Measurements from ENCODE around the gene ACAA1.

DNA sequence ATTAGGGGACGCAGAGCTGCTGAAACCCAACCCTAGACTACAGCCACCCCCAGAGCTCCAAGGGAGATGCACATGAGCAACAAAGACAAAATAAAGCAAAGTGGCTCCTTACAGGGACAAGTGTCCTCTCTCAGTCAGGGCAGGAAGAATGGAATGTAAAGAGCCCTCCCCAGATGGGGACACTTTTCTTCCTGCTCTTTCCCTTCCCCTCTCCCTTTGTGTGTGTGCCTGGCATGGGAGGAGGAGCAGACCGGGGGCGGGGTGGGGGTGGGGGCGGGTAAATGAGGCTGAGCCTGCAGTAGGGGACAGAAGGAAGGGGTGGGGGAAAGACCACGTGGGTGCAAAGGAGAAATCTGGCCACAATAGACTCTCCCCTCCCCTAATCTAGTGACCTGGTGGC, 37.4 kb downstream of the ACAA1 start:
- TF ChIP-seq, protein P1, sequence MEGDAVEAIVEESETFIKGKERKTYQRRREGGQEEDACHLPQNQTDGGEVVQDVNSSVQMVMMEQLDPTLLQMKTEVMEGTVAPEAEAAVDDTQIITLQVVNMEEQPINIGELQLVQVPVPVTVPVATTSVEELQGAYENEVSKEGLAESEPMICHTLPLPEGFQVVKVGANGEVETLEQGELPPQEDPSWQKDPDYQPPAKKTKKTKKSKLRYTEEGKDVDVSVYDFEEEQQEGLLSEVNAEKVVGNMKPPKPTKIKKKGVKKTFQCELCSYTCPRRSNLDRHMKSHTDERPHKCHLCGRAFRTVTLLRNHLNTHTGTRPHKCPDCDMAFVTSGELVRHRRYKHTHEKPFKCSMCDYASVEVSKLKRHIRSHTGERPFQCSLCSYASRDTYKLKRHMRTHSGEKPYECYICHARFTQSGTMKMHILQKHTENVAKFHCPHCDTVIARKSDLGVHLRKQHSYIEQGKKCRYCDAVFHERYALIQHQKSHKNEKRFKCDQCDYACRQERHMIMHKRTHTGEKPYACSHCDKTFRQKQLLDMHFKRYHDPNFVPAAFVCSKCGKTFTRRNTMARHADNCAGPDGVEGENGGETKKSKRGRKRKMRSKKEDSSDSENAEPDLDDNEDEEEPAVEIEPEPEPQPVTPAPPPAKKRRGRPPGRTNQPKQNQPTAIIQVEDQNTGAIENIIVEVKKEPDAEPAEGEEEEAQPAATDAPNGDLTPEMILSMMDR (IDR thresholded peaks at IDR 0.05) = no peak
- no peak for TF ChIP-seq POLR2AphosphoS5 (IDR thresholded peaks at IDR 0.05; ENCODE audit: low read depth, low read length)
- TF ChIP-seq, protein P2, sequence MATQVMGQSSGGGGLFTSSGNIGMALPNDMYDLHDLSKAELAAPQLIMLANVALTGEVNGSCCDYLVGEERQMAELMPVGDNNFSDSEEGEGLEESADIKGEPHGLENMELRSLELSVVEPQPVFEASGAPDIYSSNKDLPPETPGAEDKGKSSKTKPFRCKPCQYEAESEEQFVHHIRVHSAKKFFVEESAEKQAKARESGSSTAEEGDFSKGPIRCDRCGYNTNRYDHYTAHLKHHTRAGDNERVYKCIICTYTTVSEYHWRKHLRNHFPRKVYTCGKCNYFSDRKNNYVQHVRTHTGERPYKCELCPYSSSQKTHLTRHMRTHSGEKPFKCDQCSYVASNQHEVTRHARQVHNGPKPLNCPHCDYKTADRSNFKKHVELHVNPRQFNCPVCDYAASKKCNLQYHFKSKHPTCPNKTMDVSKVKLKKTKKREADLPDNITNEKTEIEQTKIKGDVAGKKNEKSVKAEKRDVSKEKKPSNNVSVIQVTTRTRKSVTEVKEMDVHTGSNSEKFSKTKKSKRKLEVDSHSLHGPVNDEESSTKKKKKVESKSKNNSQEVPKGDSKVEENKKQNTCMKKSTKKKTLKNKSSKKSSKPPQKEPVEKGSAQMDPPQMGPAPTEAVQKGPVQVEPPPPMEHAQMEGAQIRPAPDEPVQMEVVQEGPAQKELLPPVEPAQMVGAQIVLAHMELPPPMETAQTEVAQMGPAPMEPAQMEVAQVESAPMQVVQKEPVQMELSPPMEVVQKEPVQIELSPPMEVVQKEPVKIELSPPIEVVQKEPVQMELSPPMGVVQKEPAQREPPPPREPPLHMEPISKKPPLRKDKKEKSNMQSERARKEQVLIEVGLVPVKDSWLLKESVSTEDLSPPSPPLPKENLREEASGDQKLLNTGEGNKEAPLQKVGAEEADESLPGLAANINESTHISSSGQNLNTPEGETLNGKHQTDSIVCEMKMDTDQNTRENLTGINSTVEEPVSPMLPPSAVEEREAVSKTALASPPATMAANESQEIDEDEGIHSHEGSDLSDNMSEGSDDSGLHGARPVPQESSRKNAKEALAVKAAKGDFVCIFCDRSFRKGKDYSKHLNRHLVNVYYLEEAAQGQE (IDR thresholded peaks at IDR 0.05; ENCODE audit: insufficient read depth in 1 of 2, low read depth in 2 of 2, low read length in 1 of 2) = no peak
